GM12892 (cell line): ENCODE results near the gene PDXDC1.
"Not testable (repeated sequence)": the region's sequence is repeated elsewhere in the genome, so short reads cannot be mapped to it uniquely, and the experiment has no call there.

ENCODE experiments used
- POLR2A ChIP-seq: IDR thresholded peaks from 2 replicates; pipeline ENCODE4 v1.6.1; 2011; ENCODE audit warnings: low read depth, low read length, control low read depth
- POLR2AphosphoS5 ChIP-seq: IDR thresholded peaks from 2 replicates; pipeline ENCODE4 v1.6.1; 2011; ENCODE audit warnings: low read depth, low read length, control low read depth
- TAF1 ChIP-seq: IDR thresholded peaks from 2 replicates; pipeline ENCODE4 v1.6.1; 2011; ENCODE audit warnings: low read depth, mild to moderate bottlenecking, control low read depth, low read length, borderline replicate concordance

GRCh38 chr16:15180946-15181345 is 206.1 kb downstream of the PDXDC1 start:
- not testable (repeated sequence) for TF ChIP-seq POLR2AphosphoS5, POLR2A, TAF1
